ENCODE data around the gene SLK.

Gene SLK

DNA sequence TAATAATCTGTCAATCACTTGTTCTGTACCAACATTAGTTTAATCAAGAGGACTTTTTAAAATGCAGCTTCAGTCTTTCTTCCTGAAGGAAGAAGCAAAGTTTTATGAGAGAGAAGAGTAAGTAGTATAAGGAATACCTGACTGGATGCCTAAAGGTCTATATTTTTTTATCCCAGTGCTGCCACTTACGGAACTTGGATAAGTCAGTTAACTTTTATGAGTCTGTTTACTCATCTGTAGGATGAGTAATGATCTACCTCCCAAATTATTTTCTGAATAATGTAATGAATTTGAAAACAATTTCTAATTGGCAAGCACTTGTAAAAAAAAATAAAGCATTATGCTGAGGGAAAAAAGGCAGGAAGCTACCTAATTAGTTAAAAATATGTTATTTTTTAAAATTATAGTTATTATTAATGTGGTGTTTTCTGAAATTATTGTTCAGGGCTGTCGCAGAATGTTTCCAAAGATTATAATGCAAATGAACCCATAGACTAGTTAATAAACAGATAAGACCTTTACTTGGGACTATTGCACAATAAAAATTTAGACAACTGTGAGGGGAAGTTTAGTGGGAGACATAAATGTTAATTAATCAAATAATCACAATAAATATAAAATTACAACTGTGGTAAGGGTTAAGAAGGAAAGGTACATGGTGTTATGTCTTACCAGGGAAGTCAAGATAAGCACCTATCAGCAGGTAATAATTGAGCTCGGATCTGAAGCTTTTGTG, 24.6 kb downstream of the SLK start:
- no peak for DNase-seq (ENCODE audit: low spot score)

DNA sequence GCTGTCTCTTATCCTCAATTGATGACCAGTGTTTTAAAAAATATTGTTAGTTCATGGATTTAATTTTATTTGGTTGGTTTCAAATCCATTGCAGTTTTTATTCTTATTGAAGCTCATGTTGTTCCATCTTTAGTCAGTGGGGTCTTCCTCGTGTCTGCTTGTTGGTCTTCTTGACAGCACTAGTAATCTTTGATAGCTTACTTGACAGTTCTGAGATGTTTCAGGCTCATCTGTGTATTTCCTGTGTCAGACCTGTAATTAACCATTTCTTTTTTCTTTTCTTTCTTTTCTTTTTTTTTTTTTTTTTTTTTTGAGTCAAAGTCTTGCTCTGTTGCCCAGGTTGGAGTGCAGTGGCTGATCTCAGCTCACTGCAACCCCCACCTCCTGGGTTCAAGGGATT, 28.2 kb downstream of the SLK start:
- DNase-seq (ENCODE audit: low spot score) = no peak

DNA sequence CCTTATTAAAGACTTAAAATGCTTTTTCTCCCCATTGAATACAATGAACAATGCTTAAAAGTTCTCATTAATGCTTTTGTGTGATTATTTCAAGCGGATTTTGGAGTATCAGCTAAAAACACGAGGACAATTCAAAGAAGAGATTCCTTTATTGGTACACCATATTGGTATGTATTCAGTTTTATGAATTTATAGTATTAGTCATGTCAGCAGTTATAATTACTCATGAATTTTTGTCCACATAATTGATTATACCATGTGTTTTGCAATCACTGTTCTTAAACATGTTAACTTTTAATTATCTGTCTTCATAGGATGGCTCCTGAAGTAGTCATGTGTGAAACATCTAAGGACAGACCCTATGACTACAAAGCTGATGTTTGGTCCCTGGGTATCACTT, 31.9 kb downstream of the SLK start:
- DNase-seq (ENCODE audit: low spot score) = no peak

DNA sequence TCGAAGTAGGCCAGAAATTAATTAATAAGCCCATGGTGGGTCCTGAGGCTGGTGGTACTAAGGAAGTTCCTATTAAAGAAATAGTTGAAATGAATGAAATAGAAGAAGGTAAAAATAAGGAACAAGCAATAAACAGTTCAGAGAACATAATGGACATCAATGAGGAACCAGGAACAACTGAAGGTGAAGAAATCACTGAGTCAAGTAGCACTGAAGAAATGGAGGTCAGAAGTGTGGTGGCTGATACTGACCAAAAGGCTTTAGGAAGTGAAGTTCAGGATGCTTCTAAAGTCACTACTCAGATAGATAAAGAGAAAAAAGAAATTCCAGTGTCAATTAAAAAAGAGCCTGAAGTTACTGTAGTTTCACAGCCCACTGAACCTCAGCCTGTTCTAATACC, 36.0 kb downstream of the SLK start:
- DNase-seq (ENCODE audit: low spot score) = no peak

DNA sequence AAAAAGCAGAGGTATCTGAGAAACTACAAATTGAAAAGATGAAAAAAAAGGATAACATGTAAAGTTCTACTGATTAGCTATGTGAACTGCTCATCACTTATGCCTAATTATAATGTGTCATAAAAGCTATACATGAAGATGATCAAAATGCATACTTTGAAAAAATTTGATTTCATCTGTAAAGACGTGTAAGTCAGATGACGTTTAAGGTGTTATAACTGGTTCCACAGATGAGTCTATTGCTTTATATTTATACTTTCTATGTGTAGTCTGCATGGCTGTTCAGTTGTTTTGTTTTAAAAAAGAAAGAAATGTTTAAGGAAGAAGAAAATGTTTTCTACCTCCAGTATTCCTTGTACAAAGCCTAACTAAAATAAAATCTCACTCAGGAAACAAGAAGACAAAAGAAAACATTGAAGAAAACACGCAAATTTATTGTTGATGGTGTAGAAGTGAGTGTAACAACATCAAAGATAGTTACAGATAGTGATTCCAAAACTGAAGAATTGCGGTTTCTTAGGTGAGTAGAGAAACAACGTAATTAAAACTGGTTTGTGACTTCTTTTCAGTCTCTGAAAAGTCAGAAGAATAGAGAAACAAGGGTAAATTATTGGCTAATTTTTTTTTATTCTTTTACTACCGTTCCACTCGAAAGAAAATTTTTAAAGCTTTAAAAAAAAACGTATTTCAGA, 38.4 kb downstream of the SLK start:
- DNase-seq (ENCODE audit: low spot score) = no peak

DNA sequence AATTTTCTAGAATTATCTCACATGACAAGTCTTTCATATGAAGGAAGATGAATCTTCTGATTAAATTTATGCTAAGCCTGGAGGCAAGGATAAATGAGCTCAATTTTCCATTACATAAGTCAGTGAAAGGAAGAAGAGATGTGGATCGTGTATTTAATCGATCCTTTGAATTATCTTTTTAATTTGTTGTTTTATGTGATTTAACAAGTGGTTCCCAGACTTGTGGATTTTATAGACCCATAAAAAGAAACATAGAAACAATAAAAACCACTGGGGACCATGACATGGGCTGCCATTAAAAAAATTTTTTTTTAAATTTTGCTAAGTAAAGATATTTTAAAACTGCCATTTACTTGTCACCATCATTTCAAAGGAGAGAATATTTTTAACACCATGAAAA, 45.0 kb downstream of the SLK start:
- no peak for DNase-seq (ENCODE audit: low spot score)

DNA sequence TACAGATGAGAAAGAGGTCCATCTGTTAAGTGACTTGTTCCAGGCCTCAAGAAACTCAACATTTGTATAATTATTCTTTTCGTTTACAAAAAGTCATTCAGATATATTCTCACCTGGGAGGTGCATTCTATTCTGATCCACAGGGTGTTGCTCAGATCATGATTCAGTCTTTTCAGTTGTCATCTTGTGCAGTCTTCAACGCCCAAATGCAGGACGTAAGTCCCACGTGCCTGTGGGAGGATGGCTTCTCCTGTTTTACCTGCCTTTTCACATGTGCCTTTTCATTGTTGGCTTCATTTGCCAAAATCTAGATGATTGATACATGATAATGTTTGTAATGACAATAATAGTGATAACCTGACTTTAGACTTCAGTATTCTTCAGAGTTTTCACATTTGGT, 46.5 kb downstream of the SLK start:
- DNase-seq (ENCODE audit: low spot score) = no peak

DNA sequence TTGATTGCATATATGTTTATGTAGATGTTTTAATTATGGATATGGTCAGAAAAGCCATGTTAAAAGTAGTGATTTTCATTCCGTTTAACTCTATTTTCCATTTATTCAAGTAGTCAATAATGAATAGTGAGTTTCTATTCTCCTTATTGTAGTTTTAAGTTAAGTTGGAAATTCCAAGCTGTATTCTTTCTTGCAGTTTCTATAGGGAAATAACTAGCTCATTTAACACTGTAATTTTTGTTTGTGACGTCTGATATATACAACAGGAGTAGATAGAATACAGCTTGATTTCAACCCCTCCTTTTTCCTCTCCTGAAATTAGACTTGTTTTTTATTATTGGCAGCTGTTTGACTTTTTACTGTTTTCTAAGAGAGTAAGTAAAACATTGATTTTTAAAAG, 47.2 kb downstream of the SLK start:
- no peak for DNase-seq (ENCODE audit: low spot score)

DNA sequence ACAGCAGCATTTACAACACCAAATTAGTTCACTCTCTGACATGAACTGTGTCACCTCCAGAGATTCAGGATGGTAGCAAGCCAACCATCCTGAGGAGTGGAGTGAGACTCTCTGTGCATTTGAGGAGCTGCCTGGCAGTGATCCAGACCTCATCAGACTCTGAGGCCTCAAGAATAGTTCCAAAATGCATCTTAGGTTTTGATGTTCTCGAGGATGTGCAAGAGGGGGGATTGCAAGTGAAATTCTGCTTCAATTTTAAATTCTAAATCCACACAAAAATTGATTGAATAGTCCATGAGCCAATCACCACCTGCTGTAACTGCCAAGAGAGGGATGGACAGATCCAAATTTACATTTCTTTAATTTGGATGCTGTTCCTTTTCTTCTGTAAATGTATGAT, 49.7 kb downstream of the SLK start:
- no peak for DNase-seq (ENCODE audit: low spot score)

DNA sequence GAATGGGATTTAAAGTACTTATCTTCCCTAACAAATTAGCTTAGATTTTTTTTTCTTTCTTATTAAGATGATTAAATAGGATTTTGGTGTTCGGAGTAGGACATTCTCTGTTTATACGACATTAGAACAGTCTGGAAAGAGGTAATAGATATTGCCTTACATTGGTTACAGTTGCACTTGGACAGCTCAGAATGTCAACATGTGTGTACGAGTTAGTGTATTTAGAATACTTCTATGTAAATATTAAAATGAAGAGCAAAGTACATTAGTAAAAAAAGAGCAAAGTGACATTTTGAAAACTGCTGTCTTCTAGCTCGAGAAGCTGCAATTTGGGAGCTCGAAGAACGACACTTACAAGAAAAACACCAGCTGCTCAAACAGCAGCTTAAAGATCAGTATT, 51.5 kb downstream of the SLK start:
- DNase-seq (ENCODE audit: low spot score) = no peak

DNA sequence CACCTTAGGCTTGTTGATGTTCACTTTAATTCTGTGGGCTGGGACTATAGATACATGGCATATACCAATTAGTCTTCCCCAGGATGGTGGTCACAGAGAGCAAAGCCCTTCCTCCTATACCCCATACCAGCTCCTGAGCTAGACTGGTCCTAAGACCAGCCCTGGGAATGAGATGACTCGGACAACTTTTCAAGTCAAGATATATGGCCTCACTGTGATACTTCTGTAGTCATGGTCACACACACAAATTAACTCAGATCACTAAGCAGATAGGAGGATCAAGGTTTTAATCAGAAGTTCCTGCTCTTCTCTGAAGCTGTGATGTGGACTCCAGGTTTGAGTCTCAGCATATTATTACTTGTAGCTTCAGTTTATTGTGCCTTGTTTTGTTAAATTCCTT, 53.1 kb downstream of the SLK start:
- no peak for DNase-seq (ENCODE audit: low spot score)

DNA sequence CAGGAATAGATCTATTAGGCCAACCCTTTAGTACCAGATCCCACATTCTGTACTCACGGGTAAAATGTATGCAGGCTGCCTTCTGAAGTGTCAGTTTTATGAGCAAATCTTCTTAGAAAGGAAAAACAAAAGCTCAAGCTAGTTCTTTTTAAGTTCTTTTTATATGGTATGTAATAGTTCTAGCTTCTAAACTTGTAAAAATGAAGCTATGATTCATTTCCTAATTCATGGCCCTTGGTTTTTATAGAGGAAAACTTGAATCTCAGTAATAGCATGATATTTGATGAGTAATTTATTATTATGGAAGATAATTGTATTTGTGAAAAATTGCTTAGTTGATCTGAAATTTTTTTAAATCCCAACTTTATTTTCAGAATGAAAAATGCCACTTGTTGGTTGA, 54.3 kb downstream of the SLK start:
- DNase-seq (ENCODE audit: low spot score) = no peak

DNA sequence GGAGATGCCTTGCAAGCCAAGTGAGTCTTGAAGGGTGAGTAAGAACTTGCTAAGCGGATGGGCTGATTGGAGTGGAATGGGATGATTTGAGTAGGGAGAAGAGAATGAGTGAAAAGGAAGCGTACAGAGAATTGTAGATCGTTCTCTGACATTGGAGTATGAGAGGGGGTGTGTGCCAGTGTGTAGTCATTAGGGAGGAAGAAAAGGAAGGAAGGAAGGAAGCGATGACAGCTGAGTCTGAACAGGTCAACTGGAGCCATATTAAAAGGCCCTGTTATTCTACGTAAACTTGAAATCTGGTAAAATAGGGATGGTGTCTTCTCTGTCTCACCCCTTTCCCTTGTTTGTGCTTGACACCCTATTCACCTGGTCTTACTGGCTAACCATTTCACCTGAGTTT, 55.1 kb downstream of the SLK start:
- no peak for DNase-seq (ENCODE audit: low spot score)

DNA sequence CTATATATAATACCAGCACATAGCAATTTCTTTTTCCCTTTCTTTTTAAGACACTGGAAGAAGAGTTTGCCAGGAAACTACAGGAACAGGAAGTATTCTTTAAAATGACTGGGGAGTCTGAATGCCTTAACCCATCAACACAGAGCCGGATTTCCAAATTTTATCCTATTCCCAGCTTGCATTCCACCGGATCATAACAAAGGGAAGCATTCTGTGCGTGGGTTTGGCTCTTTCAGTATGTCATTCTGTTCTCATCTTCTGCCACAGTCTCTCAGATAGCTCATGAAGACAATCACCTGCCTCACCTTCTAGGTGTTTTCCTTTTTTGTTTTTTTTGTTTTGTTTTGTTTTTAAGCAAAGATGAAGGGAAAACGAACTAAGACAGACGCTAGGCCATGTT, 58.6 kb downstream of the SLK start:
- no peak for DNase-seq (ENCODE audit: low spot score)

DNA sequence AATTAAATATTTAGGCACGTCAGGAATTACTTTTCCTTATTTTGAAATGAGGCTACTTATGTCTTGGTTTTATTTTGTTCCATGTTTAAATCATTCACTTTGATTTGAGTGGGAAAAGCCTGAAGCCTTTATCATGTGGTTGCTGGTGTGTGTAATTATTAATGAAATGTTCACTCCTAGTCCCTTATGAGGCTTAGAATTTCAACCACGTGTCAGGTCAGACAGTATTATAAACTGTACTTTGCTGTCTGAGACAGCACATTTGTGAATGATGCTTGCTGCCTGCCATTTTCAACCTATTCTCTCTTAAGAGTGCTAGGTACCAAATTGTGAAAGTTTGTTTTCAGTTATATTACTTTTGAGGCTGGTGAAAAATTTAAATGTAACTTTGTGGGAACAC, 59.8 kb downstream of the SLK start:
- DNase-seq (ENCODE audit: low spot score) = no peak

DNA sequence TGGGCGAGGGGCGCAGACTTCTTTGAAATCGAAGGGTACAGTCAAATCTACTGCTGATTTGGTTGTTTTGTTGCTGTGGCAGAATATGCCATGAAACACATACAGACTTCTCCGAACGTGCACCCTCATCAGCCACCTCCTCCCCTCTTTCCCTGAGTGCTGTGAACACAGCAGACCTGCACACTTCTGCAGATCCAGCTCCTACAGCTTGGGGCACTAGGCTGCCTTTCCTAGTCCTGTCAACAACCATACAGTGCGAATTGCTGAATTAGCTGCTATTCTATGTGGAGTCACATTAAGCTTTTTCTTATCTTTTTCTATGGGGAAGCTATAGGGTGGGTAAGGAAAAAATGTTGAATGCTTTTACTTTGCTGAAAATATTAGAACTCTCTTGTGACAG, 61.2 kb downstream of the SLK start:
- DNase-seq (ENCODE audit: low spot score) = no peak

DNA sequence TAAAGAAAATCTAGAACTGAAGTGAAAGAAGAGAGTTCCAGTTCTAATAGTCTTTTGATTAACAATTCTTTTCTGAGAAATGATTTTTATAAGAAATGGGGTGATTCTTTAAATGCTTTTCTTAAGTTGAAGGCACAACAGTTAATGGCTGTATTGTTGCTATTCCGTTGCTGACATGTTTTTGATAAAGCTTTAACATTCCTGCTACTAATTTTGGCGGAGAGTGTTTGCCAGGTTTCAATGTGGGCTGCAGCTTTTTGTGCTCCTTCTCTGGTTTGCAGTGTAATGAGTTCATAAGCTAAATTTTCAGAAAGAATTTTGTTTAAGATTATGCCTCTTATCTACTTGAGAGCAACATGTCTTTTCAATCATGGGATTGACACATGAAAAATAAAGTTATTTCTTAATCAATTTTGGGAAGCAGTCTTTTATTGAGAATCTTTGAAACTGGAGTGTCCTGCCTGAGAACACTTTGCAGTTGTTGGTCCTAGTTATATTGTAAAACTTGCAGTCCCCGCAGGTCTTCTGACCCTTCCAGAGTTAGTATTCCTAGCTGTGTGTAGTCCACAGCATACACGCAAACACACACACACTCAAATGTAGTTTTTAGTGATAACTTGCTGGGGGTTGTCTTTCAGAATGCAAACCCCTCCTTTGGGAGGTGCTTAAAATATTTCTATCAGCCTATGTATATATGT, 62.0 kb downstream of the SLK start:
- no peak for DNase-seq (ENCODE audit: low spot score)

DNA sequence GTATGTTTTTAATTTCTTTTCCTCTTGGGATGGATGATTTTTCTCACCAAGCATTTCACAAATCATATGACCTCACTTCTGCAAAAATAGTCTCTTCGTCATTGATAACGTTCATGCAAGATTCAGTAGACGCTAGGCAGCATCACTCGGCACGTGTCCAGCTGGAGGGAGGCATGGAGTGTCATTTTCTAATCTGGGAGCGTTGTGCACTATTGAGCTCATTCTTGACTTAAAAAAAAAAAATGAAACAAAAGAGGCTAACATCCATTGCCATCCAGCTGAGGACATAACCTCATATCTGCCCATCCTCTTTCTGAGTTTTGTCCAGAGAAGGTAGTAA, 62.6 kb downstream of the SLK start:
- DNase-seq (ENCODE audit: low spot score) = no peak

DNA sequence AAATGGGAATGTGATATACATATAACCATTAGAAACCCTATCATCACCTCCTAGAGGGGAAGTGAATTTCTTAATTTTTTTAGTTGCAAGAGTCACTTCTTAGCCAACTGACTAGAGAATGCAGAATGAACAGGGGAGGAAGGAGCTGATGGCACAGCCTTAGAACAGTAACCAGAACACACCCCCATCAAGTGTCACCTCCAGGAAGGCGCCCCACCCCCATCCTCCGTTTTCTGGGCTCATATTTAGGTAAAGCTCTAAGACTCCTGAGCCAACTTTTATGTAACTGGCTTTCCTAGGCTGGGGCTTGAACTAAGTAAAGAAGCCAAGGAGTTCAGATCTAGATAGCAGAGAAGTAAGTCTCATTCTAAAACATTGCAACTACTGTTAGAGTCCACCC, 64.7 kb downstream of the SLK start:
- DNase-seq (ENCODE audit: low spot score) = no peak

DNA sequence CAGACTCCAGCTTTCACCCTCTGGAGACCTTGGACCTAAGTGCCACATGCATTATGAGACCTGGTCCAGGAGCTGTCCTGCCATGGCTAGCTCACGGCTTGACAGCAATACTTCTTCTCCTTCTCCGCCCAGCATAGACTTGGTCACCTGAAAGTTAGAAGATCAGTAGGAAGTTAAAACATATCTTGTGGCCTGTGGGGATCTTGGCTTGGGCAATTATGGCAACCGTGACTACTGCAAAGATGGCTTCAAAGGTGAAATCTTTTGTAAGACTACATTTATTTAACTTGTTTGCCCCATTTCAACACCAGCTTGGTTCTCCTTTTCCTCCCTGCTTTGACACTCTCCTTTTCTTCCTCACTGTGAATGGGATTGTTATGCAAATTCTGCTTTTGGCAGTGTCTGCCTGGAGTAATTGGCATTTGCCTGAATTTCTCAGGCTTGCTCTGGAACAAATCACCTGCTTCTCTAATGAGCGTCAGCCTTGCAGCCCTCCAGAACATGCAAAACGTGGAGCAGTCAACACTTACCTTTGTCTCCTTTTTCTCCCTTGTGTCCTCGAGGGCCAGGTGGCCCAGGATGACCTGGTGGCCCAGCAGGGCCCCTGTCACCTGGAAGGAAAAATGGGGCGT, 65.3 kb downstream of the SLK start:
- no peak for DNase-seq (ENCODE audit: low spot score)

DNA sequence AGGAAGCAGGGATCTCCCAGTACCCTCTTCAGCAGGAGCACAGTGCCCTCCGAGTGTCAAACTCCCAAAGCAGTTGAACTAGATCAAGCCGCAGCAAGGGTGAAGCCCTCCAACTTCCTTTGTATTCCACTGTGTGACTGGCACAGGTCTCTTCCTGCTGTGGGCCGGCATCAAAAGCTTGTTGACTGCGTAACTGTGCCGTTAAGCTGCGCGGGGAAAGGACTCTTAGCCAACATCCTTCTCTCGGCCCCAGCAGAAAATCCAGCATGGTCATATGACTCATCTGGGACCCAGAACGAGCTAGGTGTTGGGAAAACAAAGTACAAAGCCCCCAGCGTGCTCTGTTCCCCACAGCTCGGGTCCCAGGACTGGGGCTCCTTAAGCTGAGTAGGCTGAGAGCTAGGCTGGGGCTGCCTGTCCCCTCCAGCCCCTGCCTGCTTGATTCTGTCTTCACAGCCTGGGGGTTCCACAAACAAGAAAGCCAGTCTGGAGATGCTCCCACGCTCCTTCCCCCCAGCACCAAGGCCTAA, 66.5 kb downstream of the SLK start:
- DNase-seq (ENCODE audit: low spot score) = no peak

DNA sequence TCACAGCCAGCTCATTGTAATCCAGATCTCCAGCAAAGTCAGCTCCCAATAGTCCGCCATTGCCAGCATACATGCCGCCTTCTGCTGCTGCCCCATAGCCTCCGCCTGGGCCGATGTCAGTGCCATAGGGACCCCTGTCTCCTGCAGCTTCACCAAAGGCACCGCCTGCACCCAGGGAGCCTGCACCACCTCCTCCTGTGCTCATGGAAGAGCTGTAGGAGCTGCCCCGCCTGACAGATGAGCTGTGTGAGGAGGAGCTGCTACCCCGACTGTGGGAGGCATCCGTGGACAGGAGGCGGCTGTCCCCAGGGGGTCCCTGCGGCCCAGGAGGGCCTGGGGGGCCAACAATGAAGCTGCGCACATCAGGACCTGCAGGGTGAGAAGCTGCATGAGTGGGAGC, 67.0 kb downstream of the SLK start:
- DNase-seq (ENCODE audit: low spot score) = no peak

Data from AG08396 (cell line).